Stimulated activated CD4-positive, alpha-beta T cell treated with anti-CD3 and anti-CD28 coated beads, Interleukin-2, amount 100 ng/mL, for 4 hours (primary cell): ENCODE data around the gene ULK4.
"Not testable (repeated sequence)": the region's sequence is repeated elsewhere in the genome, so short reads cannot be mapped to it uniquely, and the experiment has no call there.

Experiments used
- DNase-seq: peaks from one replicate; pipeline ENCODE4 v3.0.0-alpha.2; 2020; ENCODE audit warnings: low read depth

Gene ULK4

GRCh38 chr3:41304593-41304992, 657.3 kb downstream of the ULK4 start:
- DNase-seq, result no peak

DNA sequence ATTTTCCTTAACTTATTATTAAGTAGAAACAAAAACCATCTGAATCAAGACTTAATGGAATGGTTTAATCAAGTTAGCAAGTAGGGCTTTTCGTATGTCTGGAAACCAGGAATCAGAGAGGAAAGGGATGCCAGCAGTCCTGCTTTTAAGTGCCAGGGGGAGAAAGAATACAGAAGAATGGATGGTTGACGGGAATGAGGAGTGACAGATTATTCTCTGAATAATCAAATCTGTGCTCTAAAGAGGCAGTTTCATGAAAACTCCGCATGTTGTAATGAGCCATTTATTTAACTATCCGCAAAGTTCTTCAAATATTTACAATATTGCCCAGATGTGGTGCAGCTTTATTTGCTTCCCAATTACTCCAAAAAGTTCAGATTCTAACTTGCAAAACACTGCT, 659.6 kb downstream of the ULK4 start:
- DNase-seq, result no peak

DNA sequence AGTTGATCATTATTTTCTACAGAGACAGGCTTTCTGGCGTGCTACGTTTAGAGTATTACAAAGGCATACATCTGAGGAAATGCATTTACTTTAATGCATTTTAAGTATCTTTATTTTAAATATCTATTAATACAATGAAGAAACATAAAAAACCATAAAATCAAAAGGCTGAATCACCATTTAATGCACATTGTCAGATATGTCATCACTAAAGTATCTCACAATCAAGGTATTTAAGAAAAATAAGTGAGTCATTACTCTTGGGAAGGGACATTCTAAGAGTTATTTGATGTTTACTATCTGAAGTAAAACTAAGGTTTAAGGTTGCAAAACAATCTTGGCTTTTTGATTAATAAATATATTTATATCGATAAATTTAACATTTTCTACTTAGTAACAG, 660.4 kb downstream of the ULK4 start:
- no peak for DNase-seq

GRCh38 chr3:41299036-41299435, 662.9 kb downstream of the ULK4 start:
- no peak for DNase-seq

DNA sequence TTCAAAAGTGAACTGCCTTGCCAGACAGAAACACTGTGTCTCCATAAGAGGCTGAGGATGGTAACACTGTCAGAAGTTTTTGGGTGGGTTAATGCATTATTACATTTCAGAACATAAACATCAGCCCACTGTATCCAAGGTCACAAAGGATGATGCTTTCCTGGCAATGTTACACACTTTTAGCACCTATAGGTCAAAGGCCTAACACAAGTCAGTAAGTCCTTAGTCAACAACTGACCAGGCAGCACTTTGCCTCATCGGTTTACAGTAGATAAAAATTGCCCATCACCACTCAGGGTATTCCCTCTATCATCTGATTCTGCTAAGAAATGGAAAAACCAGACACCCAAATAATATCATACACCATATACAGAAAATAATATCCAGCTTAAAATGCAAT, 664.2 kb downstream of the ULK4 start:
- no peak for DNase-seq

DNA sequence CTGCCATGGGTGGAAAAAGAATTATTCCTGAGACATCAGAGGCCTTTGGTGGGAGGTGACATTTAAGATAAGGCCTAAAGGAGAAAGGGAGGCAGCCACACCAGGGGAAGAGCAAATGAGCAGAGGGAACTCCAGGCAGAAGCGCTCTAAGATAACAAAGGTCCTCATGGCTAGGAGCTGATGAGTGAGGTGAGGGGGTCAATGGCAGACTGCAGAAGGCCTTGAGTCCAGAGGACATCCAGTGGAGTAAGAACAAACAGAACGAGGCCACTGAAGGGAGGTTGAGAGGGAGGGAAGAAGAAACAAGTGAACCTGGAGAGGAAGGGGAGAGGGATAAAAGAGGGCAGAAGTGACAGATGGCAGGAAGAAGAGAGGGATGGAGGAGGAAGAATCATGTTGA, 665.3 kb downstream of the ULK4 start:
- DNase-seq, result no peak

DNA sequence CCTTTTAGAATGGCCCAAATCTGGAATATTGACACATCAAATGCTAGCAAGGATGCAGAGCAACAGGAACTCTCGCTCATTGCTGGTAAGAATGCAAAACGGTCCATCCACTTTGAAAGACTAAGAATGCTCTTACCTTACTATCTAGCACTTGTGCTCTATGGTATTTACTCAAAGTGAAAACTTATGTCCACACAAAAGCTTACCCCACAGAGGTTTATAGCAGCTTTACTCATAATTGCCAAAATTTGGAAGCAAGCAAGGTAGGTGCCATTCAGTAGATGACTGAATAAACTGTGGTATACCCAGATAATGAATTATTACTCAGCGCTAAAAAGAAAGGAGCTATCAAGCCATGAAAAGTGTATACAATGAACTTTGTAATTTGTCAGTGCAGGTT, 666.2 kb downstream of the ULK4 start:
- DNase-seq, result no peak

GRCh38 chr3:41293169-41293681, 668.7 kb downstream of the ULK4 start:
- no peak for DNase-seq

DNA sequence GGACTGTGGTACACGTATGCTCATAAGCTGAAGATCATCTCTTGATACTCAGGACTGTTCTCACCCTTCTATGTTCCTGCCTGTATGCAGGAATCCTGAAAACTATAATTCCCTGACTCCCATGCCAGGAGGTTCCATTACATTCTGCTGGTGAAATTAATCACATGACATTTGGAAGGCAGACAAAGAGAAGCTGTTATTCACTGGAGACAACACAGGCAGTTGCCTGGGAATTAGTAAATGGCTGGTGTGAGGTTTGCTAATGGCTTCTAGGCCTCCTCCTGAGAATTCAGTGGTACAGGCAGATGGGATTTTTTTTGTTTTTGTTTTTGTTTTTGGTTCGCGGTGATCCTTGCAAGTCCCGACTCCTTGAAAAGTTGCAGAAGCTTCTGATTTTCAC, 671.2 kb downstream of the ULK4 start:
- no peak for DNase-seq

GRCh38 chr3:41290306-41290705, 671.6 kb downstream of the ULK4 start:
- DNase-seq, result no peak

DNA sequence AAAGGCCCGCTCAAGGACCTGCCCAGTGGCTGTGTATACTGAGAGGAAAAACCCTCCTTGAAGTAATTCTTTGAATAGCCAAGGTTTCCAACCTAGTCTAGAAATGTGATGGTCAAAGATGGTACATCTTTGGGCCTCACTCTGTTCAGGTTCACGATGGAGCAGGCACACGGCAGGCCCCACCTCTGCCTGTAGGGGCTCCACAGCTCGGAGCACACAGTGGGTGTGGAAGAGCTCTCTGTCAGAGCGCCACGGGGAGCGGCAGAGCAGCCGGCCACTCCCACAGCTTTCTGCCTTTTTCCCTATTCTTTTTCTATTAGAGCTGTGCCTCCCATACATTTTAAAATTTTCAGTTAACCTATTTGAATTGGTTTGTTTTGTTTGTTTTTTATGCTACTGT, 673.1 kb downstream of the ULK4 start:
- no peak for DNase-seq

DNA sequence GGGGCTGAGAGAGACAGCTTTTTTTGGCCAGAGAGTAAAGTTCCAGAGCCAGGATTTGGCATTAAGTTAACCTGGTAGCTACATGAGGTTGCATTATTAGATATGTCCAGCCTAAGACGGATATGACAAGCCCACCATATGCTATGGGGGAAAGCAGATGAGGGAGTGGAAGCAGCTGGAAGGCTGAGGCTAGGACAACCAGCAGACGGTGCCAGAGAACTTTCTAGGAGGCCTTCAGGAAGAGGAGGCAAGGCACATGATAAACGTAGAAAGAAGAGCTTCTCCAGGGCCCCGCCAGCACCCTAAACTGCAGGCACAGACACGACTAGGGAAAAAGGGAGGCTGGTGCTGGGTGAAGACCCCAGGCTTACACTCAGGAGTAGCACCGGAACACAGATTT, 675.6 kb downstream of the ULK4 start:
- no peak for DNase-seq

DNA sequence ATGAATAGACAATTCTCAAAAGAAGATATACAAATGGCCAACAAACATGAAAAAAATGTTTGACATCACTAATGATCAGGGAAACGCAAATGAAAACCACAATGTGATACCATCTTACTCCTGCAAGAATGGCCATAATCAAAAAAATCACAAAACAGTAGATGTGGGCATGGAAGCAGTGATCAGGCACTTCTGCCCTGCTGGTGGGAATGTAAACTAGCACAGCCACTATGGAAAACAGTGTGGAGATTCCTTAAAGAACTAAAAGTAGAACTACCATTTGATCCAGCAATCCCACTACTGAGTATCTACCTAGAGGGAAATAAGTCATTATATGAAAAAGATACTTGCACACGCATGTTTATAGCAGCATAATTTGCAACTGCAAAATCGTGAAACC, 677.0 kb downstream of the ULK4 start:
- DNase-seq, result not testable (repeated sequence)

- DNase-seq, result no peak
Observed at GRCh38 chr3:41277790-41278465, 684.0 kb downstream of the ULK4 start.

DNA sequence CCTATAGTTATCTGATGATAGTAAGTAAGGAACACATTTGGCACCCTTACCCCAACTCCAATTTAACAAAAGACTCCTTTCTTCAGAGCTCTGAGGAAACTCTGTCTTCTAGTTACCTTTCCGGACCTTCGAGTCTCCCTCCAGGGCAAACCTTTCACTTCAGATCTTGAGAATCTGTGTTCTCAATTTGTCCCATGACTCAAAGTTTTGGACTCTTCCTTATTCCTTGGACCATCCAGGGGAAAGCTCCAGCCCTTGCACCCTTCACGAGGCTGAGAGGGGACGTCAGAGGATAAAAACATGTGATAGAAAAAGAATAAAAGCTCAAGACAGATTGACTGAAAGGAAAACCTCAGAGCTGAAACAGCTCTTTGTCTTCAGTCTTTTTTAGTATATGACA, 685.7 kb downstream of the ULK4 start:
- DNase-seq, result no peak

DNA sequence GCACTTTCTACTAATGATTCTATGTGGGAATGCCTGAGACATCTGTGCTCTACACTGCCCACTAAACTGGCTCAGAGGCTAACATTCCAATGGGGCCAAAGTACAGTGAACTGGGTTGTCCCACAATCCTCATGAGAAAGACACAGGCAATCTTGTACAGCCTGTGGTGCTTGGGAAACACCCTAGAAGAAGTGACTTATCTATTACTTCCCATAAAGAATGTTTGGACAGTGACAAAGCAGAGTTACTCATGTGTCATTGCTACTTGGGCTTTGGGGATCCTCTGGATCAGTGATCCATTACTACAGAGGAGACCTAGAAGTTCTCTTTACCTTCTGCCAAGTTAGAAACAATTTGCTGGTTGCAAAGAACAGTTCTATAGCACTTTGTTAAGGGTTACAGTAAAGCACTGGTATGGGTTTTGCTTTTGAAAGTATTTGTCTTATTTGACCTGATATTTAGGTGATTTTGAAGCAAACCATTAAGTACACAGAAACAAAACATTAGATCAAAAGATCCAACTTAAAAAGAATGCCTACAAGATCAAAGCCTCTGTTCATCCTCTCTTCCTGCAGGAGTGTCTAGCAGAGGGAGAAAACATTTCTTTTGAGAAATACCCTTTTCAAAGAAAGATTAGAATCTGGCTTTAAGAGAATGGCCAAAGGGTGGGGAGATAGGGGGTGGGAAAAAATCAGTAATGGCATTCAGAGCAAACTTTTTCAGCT, 686.8 kb downstream of the ULK4 start:
- DNase-seq, result no peak

DNA sequence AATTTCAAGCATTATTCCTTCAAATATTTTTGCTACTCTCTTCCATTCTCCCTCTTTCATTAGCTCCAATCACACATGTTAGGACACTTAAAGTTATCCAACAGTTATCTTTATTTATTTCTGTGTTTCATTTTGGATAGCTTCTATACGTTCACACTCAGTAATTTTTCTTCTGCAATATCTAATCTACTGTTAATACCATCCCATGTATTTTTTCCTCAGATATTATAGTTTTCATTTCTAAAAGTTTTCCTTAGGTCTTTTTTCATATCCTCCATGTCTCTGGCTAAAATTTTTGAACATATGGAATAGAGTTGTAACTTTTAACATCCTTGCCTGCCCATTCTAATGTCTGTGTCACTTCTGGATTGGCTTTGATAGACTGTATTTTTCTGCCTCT, 689.2 kb downstream of the ULK4 start:
- no peak for DNase-seq

DNA sequence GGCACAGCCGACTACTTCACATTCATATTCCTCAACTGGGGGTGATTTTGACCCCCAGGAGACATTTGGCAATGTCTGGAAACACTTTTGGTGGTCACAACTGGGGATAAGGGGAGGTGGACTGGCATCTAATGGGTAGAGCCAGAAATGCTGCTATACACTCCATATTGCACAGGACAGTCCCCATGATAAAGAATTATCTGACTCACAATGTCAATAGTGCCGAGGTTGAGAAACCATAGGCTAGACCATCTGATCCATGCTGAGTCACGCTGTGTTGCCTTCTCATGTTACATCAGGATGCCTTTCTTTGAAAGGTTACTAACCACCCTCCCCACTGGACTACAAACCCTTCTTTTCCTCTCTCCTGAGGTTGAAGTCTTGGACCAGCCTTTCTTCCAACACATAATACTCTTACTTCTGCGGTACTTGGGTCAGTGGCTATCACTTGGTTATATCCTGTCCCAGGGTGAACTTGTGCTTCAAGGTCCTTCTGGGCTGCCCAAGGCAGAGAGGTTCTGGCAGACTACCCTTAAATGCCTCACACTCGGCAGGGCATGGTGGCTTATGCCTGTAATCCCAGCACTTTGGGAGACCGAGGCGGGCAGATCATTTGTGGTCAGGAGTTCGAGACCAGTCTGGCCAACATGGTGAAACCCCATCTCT, 693.8 kb downstream of the ULK4 start:
- DNase-seq, result no peak

GRCh38 chr3:41265823-41266273, 696.1 kb downstream of the ULK4 start:
- DNase-seq, result no peak

DNA sequence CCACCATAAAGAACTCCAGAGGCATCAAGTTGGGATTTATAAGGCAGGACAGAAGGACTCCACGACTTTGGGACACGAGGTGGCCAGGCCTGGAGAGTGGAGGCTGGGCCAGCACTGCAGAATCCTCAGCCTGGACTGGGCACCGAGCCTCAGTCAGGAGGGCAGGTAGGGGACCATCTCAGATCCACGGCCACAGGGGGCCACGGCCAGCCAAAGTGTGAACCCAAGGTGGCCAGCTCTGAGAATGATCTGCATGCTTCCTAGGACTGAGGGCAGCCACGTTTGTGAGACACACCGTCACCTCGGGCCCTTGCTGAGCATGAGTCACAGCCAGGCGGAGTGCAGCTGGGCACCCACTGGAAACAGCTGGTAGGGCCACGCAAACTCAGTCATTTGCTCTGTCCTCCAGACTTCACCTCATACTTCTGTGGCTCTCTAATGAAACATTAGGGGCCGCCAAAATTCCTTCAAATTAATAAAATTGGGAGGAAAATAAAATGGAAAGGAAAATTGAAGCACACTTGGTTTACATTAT, 696.8 kb downstream of the ULK4 start:
- no peak for DNase-seq

GRCh38 chr3:41260063-41260450, 701.8 kb downstream of the ULK4 start:
- no peak for DNase-seq

- DNase-seq, result no peak
Observed at GRCh38 chr3:41259449-41260062, 702.3 kb downstream of the ULK4 start.
